Stimulated activated CD4-positive, alpha-beta T cell treated with anti-CD3 and anti-CD28 coated beads, TNF-alpha, amount 100 ng/mL, for 24 hours (primary cell): ENCODE data around the gene LSM7.

Source experiments
- DNase-seq, 3 experiments: peaks; one replicate each; pipeline ENCODE4 v3.0.0-alpha.2; 2020; ENCODE audit warnings: low read depth in 3 of 3

Gene LSM7

GRCh38 chr19:2338055-2338615 lies 9.7 kb upstream of the LSM7 start:
- DNase-seq: no peak

- no peak for DNase-seq
Observed at GRCh38 chr19:2337329-2337707, 8.9 kb upstream of the LSM7 start.

- no peak for DNase-seq
Observed at GRCh38 chr19:2336528-2337328, 8.3 kb upstream of the LSM7 start.

GRCh38 chr19:2335848-2336247 lies 7.5 kb upstream of the LSM7 start:
- DNase-seq: no peak

GRCh38 chr19:2334986-2335846 lies 6.8 kb upstream of the LSM7 start:
- DNase-seq: no peak

GRCh38 chr19:2334426-2334825 lies 6.0 kb upstream of the LSM7 start:
- DNase-seq: no peak

GRCh38 chr19:2333807-2334211 lies 5.4 kb upstream of the LSM7 start:
- no peak for DNase-seq

GRCh38 chr19:2333027-2333806 lies 4.8 kb upstream of the LSM7 start:
- no peak for DNase-seq

GRCh38 chr19:2332341-2333026 lies 4.1 kb upstream of the LSM7 start:
- no peak for DNase-seq

- DNase-seq: no peak
Observed at GRCh38 chr19:2331601-2332246, 3.3 kb upstream of the LSM7 start.

- no peak for DNase-seq
Observed at GRCh38 chr19:2330632-2331284, 2.4 kb upstream of the LSM7 start.

GRCh38 chr19:2330255-2330631 lies 1.9 kb upstream of the LSM7 start:
- DNase-seq: no peak

- DNase-seq: no peak
Observed at GRCh38 chr19:2329501-2329916, 1.1 kb upstream of the LSM7 start.

GRCh38 chr19:2329149-2329478 lies 728 bp upstream of the LSM7 start:
- DNase-seq: no peak

GRCh38 chr19:2327773-2328400 lies 499 bp downstream of the LSM7 start:
- DNase-seq: peak; percentile 40 to 62 (median 44)

- no peak for DNase-seq
Observed at GRCh38 chr19:2326699-2327360, 1.6 kb downstream of the LSM7 start.

GRCh38 chr19:2325281-2326046 lies 2.9 kb downstream of the LSM7 start:
- no peak for DNase-seq

GRCh38 chr19:2324220-2324948 lies 4.0 kb downstream of the LSM7 start:
- no peak for DNase-seq
